ENCODE measurements around the gene ADAM19.

ADAM19 gene

GRCh38 chr5:157561110-157561509 is 14.5 kb downstream of the ADAM19 start:
- DNase-seq, result no peak

- no peak for DNase-seq
Measured at GRCh38 chr5:157559301-157559700, 16.3 kb downstream of the ADAM19 start.

DNA sequence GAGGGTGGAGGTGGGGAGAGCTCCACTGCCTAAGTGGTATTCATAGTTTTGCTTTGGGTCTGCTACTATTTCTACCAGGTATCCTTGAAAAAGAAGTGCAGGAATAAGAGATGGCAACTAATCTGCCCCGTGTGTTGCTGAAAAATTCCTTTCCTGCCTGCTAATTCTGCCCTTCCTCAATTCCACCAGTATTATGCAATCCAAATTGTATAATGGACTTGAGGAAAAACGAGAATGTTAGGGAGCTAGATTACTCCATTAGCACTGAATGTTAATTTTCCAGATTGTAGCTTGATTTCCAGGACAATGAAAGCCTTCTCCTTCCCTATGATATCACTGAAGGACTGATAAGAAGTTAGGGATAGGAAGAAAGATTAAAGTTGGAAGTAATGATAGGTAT is 16.9 kb downstream of the ADAM19 start:
- DNase-seq, result no peak

- no peak for DNase-seq
Measured at GRCh38 chr5:157558041-157558595, 17.5 kb downstream of the ADAM19 start.

GRCh38 chr5:157556615-157557418 is 18.8 kb downstream of the ADAM19 start:
- no peak for DNase-seq

DNA sequence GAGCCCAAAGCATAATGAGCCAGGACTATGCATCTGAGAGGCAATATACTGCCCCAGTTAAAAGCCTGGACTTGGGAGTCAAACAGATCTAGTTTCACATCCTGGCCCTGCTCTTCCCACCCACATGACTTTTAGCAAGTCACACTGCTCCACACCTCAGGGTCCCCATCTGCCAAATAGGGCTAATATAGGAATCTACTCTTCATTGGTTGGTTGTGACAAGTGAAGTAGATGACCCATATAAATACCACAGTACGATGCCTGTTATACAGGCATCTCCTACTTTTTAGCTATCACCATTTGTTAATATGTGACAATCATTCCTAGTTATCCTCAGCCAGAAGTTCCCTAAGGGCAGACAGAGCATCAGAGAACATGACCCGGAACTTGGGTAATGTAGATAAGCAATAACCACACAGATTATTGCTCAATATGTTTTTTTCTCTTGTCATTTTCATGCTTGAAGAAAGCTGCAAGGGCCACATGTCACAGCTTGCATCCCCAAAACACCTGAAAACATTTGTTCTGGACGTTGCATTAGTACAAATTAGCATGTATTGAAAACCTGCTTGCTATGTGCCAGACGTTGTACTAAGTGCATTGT is 20.4 kb downstream of the ADAM19 start:
- no peak for DNase-seq

- DNase-seq, result no peak
Measured at GRCh38 chr5:157554179-157555036, 21.2 kb downstream of the ADAM19 start.

DNA sequence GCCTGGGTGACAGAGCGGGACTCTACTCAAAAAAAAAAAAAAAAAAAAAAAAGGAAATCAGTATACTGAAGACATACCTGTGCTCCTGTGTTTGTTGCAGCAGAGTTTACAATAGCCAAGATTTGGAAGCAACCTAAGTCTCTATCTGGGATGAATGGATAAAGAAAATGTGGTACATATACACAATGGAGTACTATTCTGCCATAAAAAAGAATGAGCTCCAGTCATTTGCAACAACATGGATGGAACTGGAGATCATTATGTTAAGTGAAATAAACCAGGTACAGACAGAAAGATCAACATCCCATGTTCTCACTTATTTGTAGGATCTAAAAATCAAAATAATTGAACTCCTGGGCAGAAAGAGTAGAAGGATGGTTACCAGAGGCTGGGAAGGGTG is 22.9 kb downstream of the ADAM19 start:
- DNase-seq, result no peak

DNA sequence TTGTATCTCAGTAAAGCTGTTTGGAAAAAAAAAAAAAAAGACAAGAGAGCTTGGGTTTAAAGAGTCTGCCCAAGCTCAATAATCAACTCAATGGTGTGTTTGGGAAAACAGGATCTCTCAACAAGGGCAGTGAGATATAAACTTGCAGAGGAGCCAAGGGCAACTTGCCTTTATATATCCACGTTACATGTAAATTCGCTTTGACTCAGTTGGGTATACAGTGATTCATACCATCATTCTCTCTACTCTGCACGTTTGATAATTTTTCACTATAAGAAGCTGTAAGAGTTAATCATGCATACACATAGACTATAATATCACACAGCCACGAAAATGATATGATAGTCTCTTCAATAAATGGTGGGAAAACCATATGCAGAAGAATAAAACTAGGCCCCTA is 24.9 kb downstream of the ADAM19 start:
- DNase-seq, result no peak

GRCh38 chr5:157549954-157550549 is 25.5 kb downstream of the ADAM19 start:
- DNase-seq, result no peak

GRCh38 chr5:157549283-157549629 is 26.3 kb downstream of the ADAM19 start:
- no peak for DNase-seq

DNA sequence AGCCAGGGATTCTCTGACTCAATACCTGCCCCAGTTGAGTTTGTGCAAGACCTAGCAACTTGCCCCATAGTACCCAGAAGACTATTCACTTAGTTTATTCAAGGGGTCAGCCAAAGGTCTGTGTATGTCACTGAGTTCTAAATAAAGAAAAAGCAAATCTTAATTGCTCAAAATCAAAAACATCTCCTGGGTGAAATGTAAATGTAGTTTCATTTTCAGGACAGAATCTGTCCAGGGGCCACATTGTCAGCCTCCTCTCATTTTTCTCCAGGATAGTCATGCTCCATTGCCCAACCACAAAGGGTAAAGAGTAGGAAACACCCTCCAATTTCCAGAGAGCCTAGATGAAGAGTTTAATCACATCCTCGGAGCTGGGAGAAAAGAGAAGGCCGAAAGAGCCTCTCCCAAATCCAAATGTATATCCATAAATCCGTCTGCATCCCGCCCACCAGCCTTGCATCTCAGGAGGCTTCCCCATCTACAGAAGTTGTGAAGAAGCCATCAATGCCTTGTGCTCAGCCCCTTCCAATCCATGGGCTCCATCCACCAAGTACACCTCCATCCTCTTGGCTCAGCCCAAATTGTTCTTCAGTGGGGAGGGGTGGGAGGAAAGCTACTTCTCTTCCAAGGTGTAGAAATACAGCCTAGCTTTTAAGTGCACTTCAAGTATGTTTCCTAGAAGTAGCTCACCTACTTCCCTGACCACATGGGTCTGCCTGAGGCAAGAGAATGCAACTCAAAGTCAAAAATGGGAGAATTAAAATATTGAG is 26.9 kb downstream of the ADAM19 start:
- no peak for DNase-seq

DNA sequence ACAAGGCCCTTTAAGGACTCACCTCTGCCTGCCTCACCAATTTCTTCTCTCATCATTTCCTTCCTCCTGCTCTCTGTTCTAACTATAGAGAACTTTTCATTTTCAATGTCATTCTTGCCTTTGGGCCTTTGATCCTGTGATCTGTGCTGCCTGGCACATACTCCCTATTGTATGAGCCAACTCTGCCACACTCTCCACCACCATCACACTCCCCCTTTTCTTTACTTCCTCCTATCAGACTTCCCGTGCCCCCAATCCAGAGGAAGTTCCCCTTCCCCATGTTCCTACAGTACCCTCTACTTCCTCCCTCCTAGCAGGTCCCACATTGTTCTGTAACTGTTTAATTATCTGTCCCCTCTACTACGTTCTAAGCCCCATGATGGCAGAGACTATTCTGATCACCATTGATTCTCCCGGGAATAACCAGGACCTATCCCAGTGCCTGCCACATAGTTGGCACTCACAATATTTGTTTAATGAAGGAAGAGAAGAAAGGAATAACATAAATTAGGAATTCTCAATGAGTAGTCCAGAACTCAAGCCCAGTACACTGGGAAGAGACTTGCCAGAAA is 27.5 kb downstream of the ADAM19 start:
- no peak for DNase-seq

DNA sequence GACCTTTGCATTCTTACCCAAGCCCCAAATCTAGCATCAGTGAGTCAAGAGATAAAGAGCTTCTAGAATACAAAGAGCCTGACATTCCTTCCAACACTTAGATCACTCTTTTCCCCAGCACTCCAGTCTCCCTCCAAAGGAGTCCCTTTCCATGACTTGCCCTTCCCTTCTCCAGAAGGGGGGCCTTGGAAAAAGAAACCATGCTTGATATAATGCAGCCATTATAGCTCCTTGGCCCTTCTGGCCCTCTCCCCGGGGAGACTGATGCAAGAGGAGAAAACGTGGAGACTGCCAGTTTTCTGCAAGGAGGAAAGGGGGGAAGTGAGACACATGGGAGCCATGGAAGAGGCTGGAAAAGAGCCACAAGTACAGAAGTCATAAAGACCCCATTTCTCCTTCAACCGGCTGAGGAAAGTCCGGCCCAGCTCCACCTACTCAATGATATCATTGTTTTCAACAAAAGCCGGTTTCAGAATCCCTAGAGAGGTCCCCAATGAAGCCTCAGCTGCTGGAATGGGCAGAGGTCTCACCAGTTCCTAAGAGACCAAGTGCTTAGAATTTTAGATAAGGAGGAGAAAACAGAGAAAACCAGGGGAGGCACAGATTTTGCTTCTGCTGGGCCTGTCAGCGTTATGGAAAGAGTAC is 29.0 kb downstream of the ADAM19 start:
- no peak for DNase-seq

GRCh38 chr5:157545610-157546310 is 29.8 kb downstream of the ADAM19 start:
- DNase-seq, result no peak

GRCh38 chr5:157544623-157544989 is 31.0 kb downstream of the ADAM19 start:
- DNase-seq, result no peak

DNA sequence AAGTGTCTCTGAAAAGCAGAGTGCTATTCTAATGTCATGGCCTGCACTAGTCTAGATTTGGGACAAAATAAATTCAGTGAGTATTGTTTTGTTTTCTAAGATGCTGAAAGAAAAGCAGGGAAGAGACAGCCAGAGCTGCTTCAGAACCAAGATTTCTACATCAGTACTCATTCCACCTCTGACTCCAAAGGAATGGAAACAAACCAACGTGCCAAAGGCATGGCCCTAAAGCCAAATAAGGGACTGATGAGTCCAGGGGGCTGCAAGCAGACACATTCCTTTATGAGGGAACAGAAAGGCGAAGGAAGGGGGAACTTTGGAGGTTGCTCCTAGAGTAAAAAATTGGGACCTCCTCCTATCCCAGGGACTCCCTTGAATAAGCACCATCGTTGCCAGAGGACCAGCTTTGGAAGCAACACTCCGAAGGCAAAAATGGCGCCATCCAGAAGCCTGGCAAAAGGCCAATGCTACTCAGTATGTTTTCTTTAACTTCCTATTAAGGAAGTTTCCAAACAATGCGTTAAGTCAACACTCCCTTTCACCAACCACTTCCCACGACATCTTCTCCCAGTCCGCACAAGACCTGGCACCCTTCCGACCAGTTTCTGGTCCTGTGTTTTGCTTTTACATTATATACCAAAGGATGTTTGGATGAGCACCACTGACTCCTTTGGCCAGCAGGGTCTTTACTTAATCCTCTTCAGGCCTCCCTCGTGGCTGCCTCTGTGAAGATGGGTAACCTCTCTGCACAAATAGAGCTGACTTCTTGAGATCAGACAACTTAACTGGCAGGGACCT is 31.6 kb downstream of the ADAM19 start:
- no peak for DNase-seq

DNA sequence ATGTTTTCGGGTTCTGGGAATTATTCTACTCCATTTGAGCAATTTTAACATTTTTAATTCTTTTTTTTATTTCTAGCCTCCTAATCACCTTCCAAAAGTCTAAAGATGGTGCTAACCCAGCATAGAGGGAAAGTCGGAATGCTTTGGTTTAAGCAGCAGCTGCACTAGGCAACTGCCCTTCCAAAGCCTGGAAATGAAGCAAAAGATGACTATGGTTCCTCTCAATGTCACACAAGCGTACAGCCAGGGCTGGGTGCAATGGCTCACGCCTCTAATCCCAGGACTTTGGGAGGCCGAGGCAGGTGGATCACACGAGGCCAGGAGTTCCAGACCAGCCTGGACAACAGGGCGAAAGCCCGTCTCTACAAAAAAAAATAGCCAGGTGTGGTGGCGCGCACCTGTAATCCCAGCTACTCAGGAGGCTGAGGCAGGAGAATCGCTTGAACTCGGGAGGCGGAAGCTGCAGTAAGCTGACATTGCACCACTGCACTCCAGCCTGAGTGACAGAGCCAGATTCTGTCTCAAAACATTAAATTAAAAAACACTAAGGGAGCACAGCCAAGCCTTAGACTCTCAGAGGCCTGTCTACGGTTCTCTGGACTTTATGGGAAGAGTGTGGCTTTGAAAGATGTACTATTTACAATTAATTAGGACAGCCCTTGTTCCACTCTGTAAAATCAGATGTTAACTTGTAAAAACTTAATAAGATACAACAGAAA is 33.1 kb downstream of the ADAM19 start:
- no peak for DNase-seq

DNA sequence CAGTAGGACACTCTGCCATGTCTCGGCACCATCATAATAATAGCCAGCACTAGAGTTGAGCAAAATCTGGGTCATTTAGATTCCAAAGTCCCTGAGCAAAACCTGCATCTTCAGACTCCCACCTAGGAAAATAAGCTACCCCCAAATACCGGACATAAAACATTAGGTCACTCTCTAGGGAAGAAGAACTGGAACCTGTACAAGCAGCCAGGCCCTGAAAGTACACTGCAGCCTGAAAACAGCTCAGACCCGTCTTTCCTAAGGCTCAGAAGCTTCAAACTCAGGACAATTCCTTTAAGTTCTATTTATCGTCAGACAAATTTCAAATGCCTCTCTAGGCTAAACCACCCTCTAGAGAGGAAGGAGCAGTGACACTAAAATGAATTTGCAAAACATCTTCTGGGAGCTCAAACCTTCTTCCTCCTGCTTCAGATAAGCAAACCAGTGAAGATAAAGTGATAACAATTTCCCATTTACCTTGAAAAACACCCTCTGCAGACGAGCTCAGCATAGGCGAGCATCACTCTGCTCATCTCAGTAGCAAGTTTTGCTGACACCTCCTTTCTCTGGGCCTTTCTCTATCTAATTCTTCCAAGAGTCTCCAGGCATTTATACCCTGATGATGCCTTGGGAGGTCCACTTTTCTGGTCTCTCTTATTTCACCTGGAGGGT is 34.0 kb downstream of the ADAM19 start:
- no peak for DNase-seq
